ENCODE measurements around the gene RTL3.
"Not testable (repeated sequence)": the region's sequence is repeated elsewhere in the genome, so short reads cannot be mapped to it uniquely, and the experiment has no call there.

The RTL3 gene, protein sequence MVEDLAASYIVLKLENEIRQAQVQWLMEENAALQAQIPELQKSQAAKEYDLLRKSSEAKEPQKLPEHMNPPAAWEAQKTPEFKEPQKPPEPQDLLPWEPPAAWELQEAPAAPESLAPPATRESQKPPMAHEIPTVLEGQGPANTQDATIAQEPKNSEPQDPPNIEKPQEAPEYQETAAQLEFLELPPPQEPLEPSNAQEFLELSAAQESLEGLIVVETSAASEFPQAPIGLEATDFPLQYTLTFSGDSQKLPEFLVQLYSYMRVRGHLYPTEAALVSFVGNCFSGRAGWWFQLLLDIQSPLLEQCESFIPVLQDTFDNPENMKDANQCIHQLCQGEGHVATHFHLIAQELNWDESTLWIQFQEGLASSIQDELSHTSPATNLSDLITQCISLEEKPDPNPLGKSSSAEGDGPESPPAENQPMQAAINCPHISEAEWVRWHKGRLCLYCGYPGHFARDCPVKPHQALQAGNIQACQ

DNA sequence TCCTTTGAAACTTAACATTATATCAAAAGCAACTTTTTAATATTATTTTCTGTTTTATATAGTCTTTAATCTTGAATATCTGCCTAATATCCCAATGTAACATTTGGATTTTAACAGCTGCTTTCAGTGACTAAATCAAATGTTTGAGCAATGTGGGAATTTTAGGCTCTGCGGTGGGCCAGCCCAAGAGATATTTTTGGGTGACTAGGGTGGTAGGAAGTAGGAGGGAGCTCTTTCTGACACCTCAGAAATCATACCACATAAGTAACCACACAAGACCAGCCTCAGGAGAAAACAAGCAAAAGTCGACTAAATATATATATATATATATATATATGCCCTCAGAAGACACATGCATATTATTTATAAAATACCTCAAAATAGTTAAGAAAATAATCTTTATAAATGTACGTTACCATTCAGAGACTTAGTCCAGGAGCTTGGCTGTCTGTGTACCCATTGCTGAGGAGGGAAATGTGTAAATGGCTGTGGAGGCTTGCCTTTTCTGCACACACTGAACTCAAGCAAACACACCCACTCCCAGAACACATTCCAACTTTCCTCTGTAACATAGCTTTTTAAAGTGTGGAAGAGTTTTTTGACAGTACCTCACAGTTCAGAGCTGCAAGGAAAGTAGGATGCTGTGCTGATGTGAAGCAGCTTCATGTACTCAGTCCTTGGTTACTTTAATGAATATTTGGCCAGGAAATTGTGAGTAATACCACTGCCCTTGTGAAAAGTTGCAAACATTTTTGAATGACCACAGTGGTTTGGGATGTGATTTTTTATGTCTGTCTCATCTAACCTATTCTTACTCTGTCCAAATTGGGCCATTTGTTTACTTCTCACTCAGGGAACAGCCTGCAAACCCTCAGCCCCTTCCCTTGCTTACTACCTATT, at the start of gene RTL3:
Gene RTL3 (minus strand): TSS at position 484 of the 900 bp plus-strand sequence. CDS start 908 bp downstream, outside the sequence.
- DNase-seq (ENCODE audit: low read depth in 1 of 2, low spot score in 1 of 2), result no peak

- no peak for DNase-seq (ENCODE audit: low read depth in 1 of 2, low spot score in 1 of 2)
These were observed 49.7 kb upstream of the RTL3 start for GRCh38 chrX:78708816-78709215.

DNA sequence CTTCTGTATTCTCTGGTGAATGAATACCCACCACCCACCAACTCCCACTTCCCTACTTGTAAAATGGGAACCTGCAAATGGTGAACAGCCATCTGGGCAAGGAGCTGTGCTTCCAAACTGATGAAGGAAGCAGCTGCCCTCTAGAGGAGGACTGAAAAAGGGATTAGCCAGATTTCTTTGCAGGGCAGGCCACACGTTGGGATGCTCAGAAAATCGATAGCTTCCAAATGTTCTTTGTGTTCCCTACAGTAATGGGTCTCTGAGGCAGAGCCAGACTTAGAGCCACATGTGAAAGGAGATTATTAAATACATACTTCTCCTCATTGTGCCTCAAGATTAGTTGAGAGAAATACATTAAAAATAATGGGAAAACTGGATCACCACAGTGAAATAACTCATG, 49.1 kb upstream of the RTL3 start:
- DNase-seq (ENCODE audit: low read depth in 1 of 2, low spot score in 1 of 2), result no peak

DNA sequence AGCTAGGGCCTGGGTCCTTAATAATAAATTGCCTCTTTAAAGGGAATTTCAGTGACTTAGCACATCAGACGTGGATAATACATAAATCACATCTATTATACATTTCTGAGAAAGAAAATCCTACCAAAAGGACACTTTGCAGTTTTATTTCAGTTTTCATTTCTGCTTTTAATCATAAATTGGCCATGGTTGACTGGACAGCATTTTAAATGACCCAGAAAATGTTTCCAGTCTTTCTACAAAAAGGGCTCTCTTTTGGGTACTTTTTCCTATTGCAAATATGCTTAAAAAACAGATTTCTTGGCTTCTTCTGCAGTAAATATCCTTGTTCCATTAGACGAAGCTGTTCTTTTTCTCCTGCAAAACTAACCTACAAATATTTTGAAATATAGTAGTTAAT, 46.9 kb upstream of the RTL3 start:
- DNase-seq (ENCODE audit: low read depth in 1 of 2, low spot score in 1 of 2), result no peak

GRCh38 chrX:78693536-78693935, 34.4 kb upstream of the RTL3 start:
- DNase-seq (ENCODE audit: low read depth in 1 of 2, low spot score in 1 of 2), result no peak

- DNase-seq (ENCODE audit: low read depth in 1 of 2, low spot score in 1 of 2), result no peak
These were observed 33.9 kb upstream of the RTL3 start for GRCh38 chrX:78693012-78693411.

DNA sequence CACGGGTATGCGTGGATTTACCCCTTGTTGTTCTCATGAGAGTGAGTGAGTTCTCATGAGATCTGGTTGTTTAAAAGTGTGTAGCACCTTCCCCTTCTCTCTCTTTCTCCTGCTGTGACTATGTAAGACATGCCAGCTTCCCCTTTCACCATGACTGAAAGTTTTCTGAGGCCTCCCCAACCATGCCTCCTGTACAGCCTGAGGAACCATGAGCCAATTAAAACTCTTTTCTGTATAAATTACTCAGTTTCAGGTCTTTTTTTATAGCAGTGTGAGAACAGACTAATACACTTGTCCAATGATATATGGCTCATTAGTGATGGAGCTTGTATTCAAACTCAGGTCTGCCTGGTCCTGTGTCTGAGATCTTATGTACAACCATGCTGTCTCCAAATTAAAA, 28.5 kb upstream of the RTL3 start:
- DNase-seq (ENCODE audit: low read depth in 1 of 2, low spot score in 1 of 2), result no peak

- DNase-seq (ENCODE audit: low read depth in 1 of 2, low spot score in 1 of 2), result no peak
These were observed 14.1 kb upstream of the RTL3 start for GRCh38 chrX:78673246-78673645.

DNA sequence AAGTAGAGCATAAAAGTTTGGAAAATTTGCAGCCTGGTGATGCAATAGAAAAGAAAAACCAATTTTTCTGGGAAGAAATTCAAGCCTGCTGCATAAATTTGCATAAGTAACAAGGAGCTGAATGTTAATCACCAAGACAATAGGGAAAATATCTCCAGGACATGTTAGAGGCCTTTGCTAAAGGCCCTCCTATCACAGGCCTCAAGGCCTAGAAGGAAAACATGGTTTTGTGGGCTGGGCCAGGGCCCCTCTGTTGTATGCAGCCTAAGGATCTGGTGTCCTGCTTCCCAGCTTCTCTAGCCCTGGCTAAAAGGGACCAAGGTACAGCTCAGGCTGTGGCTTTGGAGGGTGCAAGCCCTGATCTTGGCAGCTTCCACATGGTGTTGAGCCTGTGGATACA, 6.2 kb upstream of the RTL3 start:
- DNase-seq (ENCODE audit: low read depth in 1 of 2, low spot score in 1 of 2), result no peak

DNA sequence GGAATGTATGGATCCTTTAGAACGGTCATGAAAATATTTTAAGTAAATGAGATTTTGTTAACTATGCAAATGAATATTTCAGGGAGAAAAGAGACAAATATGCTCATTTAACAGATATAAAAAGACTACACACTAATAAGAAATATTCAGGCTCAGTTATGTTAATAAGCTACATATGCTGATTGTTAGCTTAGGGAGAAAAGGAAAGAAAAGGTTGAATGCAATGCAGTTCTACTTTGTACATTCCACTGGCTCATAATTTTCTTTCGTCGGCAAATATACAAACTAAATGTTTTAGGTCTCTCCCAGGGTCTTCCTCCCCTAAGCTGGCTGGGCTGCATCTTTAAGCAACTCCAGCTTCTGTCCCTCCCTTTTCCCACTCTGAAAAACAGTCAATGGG, 2.7 kb upstream of the RTL3 start:
- no peak for DNase-seq (ENCODE audit: low read depth in 1 of 2, low spot score in 1 of 2)

DNA sequence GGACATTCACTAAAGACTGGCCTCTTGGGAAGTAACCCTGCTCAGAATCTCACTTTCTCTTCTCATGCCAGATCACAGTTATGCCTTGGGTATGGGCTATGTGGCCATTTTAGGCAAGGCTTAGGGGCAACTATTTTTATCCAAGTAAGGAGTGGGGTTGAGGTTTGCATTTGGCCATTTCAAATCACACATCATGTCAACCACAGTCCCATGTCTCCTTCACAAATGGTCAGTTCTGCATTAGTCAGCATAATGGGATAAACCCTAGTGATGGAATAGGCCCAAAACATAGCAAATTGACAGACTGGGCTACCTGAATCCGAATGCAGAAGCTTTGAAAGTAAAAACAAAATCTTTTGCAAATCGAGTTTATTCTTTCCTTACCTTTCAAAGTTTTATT, 827 bp upstream of the RTL3 start:
- DNase-seq (ENCODE audit: low read depth in 1 of 2, low spot score in 1 of 2), result no peak

- DNase-seq (ENCODE audit: low read depth in 1 of 2, low spot score in 1 of 2), result no peak
These were observed 714 bp downstream of the RTL3 start for GRCh38 chrX:78658414-78658813.

GRCh38 chrX:78655642-78656041, 3.5 kb downstream of the RTL3 start:
- DNase-seq (ENCODE audit: low read depth in 1 of 2, low spot score in 1 of 2), result no peak

DNA sequence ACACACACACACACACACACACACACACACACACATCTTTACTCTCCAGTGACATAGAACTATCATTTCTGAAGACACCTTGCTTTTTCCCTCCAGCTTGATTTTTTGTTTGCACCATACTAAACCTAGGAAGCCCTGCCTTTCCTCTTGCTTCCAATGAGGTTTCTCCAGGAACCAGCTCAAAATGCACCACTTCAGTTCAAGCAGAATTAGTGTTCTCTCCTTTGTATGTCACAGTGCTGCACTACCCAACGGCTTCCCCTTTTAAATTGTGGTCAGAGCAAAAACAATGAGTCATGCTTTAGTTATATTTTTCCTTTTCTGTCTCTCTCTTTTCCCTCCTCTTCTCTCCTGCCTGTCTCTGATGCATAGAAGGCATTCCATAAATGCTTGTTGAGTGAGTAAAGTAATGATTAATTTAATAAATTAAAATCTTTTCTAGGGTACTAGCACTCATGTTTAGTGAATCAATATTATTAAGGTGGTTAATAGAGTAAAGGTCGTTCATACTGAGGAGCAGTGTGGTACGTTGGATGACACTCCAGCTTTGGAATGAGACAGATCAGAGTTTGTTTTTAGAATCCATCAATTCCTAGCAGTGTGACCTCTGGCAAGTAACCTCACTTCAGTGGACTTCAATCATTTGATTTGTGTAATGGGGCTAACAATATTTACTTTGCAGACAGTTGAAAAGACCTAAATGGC, 5.9 kb downstream of the RTL3 start:
- DNase-seq (ENCODE audit: low read depth in 1 of 2, low spot score in 1 of 2), result no peak

- peak in 1 of 2 donors; percentile 3 for DNase-seq (ENCODE audit: low read depth in 1 of 2, low spot score in 1 of 2)
These were observed 8.2 kb downstream of the RTL3 start for GRCh38 chrX:78650906-78651437.

DNA sequence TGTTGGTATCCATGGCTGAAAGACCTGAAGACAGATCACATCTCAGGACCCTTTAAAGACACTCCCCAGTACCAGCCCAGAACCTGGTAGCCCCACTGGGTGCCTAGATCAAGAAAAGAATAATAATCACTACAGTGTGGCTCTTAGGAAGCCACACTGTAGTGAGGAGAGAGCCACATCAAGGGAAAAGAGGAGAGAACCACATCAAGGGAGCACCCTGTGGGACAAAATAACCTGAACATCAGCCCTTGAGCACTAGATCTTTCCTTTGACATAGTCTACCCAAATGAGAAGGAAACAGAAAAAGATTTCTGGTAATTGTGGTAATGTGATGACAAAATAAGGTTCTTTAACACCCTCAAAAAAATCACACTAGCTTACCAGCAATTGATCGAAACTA, 15.3 kb downstream of the RTL3 start:
- DNase-seq (ENCODE audit: low read depth in 1 of 2, low spot score in 1 of 2), result no peak

- DNase-seq (ENCODE audit: low read depth in 1 of 2, low spot score in 1 of 2), result no peak
These were observed 16.0 kb downstream of the RTL3 start for GRCh38 chrX:78643096-78643495.

DNA sequence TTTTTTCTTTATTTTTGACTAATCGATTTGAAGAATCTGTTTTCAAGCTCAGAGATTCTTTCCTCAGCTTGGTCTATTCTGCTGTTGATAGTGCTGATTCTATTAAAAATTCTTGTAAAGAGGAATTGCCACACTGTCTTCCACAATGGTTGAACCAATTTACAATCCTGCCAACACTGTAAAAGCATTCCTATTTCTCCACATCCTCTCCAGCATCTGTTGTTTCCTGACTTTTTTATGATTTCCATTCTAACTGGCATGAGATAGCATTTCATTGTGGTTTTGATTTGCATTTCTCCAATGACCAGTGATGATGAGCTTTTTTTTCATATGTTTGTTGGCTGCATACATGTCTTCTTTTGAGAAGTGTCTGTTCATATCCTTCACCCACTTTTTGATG, 23.0 kb downstream of the RTL3 start:
- not testable (repeated sequence) for DNase-seq (ENCODE audit: low read depth in 1 of 2, low spot score in 1 of 2)

GRCh38 chrX:78624962-78625909, 33.9 kb downstream of the RTL3 start:
- no peak for DNase-seq (ENCODE audit: low read depth in 1 of 2, low spot score in 1 of 2)

GRCh38 chrX:78624426-78624825, 34.7 kb downstream of the RTL3 start:
- DNase-seq (ENCODE audit: low read depth in 1 of 2, low spot score in 1 of 2), result no peak
